ENCODE data around the gene ADGRF1.

GRCh38 chr6:46994933-46995332 lies 47.2 kb downstream of the ADGRF1 start:
- TF ChIP-seq POLR2AphosphoS5 (IDR thresholded peaks at IDR 0.05; ENCODE audit: insufficient read depth, low read depth, low read length) (no peak), CTCF (IDR thresholded peaks at IDR 0.05; ENCODE audit: extremely low read depth in 1 of 2, insufficient read depth in 1 of 2, low read depth in 1 of 2, low read length in 2 of 2) (no peak), POLR2A (IDR thresholded peaks at IDR 0.05; ENCODE audit: low read depth, low read length) (no peak)
